Testis (tissue), 2 donors: ENCODE results near the gene PPM1J.

Source experiments
- POLR2A ChIP-seq: fragments of 450-650 bp; IDR thresholded peaks from one replicate; pipeline ENCODE4 v1.6.1; 2017; ENCODE audit warnings: antibody characterized with exemption, mild to moderate bottlenecking, moderate library complexity
- TF ChIP-seq, protein P1 (sequence below), 3 experiments: fragments of 450-650 bp in 2 of 3; fragments of 200-600 bp in 1 of 3; sonication (generic) in 1 of 3; IDR thresholded peaks; one replicate each; pipeline ENCODE4 v1.5.1; 2016 to 2019; ENCODE audit warnings: antibody characterized with exemption in 3 of 3, mild to moderate bottlenecking in 2 of 3, moderate library complexity in 1 of 3

- TF ChIP-seq, protein P1, sequence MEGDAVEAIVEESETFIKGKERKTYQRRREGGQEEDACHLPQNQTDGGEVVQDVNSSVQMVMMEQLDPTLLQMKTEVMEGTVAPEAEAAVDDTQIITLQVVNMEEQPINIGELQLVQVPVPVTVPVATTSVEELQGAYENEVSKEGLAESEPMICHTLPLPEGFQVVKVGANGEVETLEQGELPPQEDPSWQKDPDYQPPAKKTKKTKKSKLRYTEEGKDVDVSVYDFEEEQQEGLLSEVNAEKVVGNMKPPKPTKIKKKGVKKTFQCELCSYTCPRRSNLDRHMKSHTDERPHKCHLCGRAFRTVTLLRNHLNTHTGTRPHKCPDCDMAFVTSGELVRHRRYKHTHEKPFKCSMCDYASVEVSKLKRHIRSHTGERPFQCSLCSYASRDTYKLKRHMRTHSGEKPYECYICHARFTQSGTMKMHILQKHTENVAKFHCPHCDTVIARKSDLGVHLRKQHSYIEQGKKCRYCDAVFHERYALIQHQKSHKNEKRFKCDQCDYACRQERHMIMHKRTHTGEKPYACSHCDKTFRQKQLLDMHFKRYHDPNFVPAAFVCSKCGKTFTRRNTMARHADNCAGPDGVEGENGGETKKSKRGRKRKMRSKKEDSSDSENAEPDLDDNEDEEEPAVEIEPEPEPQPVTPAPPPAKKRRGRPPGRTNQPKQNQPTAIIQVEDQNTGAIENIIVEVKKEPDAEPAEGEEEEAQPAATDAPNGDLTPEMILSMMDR (IDR thresholded peaks at IDR 0.05), result no peak
- TF ChIP-seq POLR2A, result no peak
Observed at GRCh38 chr1:112762541-112763500, 47.7 kb upstream of the PPM1J start.
